ENCODE measurements around the gene ALK.

The ALK gene

GRCh38 chr2:29223257-29223656 is 698.1 kb downstream of the ALK start:
- H3K4me1 ChIP-seq (ENCODE audit: control insufficient read depth in 1 of 2, insufficient read depth in 2 of 2, low read length in 2 of 2), result peaks cover 0 to 6% of the 10 kb centered on the region in 2 donors
- no peak overlapping the region for H3K4me3 ChIP-seq (ENCODE audit: low read depth in 1 of 2, low read length in 2 of 2)
- H3K27me3 ChIP-seq (ENCODE audit: low read depth, low read length), result no peaks in the 10 kb centered on the region
- H3K9me3 ChIP-seq (ENCODE audit: control insufficient read depth in 1 of 2, low read length in 2 of 2), result no peaks in the 10 kb centered on the region
- no peak overlapping the region for H3K27ac ChIP-seq (ENCODE audit: low read length)
- no peaks in the 10 kb centered on the region for H3K36me3 ChIP-seq (ENCODE audit: control insufficient read depth in 1 of 2, insufficient read depth in 2 of 2, low read length in 2 of 2)

- Histone ChIP-seq H3K9me3 (ENCODE audit: control insufficient read depth in 1 of 2, low read length in 2 of 2) (no peaks in the 10 kb centered on the region), H3K27me3 (ENCODE audit: low read depth, low read length) (no peaks in the 10 kb centered on the region), H3K36me3 (ENCODE audit: control insufficient read depth in 1 of 2, insufficient read depth in 2 of 2, low read length in 2 of 2) (no peaks in the 10 kb centered on the region), H3K27ac (ENCODE audit: low read length) (no peak overlapping the region), H3K4me3 (ENCODE audit: low read depth in 1 of 2, low read length in 2 of 2) (no peak overlapping the region), H3K4me1 (ENCODE audit: control insufficient read depth in 1 of 2, insufficient read depth in 2 of 2, low read length in 2 of 2) (peaks cover 0 to 6% of the 10 kb centered on the region in 2 donors)
Measured at GRCh38 chr2:29222381-29223179, 698.8 kb downstream of the ALK start.

- no peaks in the 10 kb centered on the region for H3K36me3 ChIP-seq (ENCODE audit: control insufficient read depth in 1 of 2, insufficient read depth in 2 of 2, low read length in 2 of 2)
- H3K27me3 ChIP-seq (ENCODE audit: low read depth, low read length), result no peaks in the 10 kb centered on the region
- no peak overlapping the region for H3K4me3 ChIP-seq (ENCODE audit: low read depth in 1 of 2, low read length in 2 of 2)
- peaks cover 0 to 6% of the 10 kb centered on the region in 2 donors for H3K4me1 ChIP-seq (ENCODE audit: control insufficient read depth in 1 of 2, insufficient read depth in 2 of 2, low read length in 2 of 2)
- no peak overlapping the region for H3K27ac ChIP-seq (ENCODE audit: low read length)
- no peaks in the 10 kb centered on the region for H3K9me3 ChIP-seq (ENCODE audit: control insufficient read depth in 1 of 2, low read length in 2 of 2)
Measured at GRCh38 chr2:29220506-29221270, 700.7 kb downstream of the ALK start.

GRCh38 chr2:29219374-29219773 is 702.0 kb downstream of the ALK start:
- Histone ChIP-seq H3K27me3 (ENCODE audit: low read depth, low read length) (no peaks in the 10 kb centered on the region), H3K9me3 (ENCODE audit: control insufficient read depth in 1 of 2, low read length in 2 of 2) (no peaks in the 10 kb centered on the region), H3K36me3 (ENCODE audit: control insufficient read depth in 1 of 2, insufficient read depth in 2 of 2, low read length in 2 of 2) (no peaks in the 10 kb centered on the region), H3K4me3 (ENCODE audit: low read depth in 1 of 2, low read length in 2 of 2) (no peak overlapping the region), H3K27ac (ENCODE audit: low read length) (no peak overlapping the region), H3K4me1 (ENCODE audit: control insufficient read depth in 1 of 2, insufficient read depth in 2 of 2, low read length in 2 of 2) (peaks cover 0 to 6% of the 10 kb centered on the region in 2 donors)

- no peaks in the 10 kb centered on the region for H3K9me3 ChIP-seq (ENCODE audit: control insufficient read depth in 1 of 2, low read length in 2 of 2)
- H3K27me3 ChIP-seq (ENCODE audit: low read depth, low read length), result no peaks in the 10 kb centered on the region
- H3K4me1 ChIP-seq (ENCODE audit: control insufficient read depth in 1 of 2, insufficient read depth in 2 of 2, low read length in 2 of 2), result no peaks in the 10 kb centered on the region
- no peak overlapping the region for H3K27ac ChIP-seq (ENCODE audit: low read length)
- H3K4me3 ChIP-seq (ENCODE audit: low read depth in 1 of 2, low read length in 2 of 2), result no peak overlapping the region
- no peaks in the 10 kb centered on the region for H3K36me3 ChIP-seq (ENCODE audit: control insufficient read depth in 1 of 2, insufficient read depth in 2 of 2, low read length in 2 of 2)
Measured at GRCh38 chr2:29218550-29219125, 702.7 kb downstream of the ALK start.

- H3K36me3 ChIP-seq (ENCODE audit: control insufficient read depth in 1 of 2, insufficient read depth in 2 of 2, low read length in 2 of 2), result no peaks in the 10 kb centered on the region
Measured at GRCh38 chr2:29218071-29218470, 703.3 kb downstream of the ALK start.

GRCh38 chr2:29216609-29216909 is 704.8 kb downstream of the ALK start:
- no peaks in the 10 kb centered on the region for H3K9me3 ChIP-seq (ENCODE audit: control insufficient read depth in 1 of 2, low read length in 2 of 2)
- no peaks in the 10 kb centered on the region for H3K4me1 ChIP-seq (ENCODE audit: control insufficient read depth in 1 of 2, insufficient read depth in 2 of 2, low read length in 2 of 2)
- H3K27ac ChIP-seq (ENCODE audit: low read length), result no peak overlapping the region
- no peaks in the 10 kb centered on the region for H3K27me3 ChIP-seq (ENCODE audit: low read depth, low read length)
- H3K4me3 ChIP-seq (ENCODE audit: low read depth in 1 of 2, low read length in 2 of 2), result no peak overlapping the region
- no peaks in the 10 kb centered on the region for H3K36me3 ChIP-seq (ENCODE audit: control insufficient read depth in 1 of 2, insufficient read depth in 2 of 2, low read length in 2 of 2)

More at GRCh38 chr2:29218071-29218470, 703.3 kb downstream of the ALK start:
- H3K4me1 ChIP-seq (ENCODE audit: control insufficient read depth in 1 of 2, insufficient read depth in 2 of 2, low read length in 2 of 2), result no peaks in the 10 kb centered on the region
- no peak overlapping the region for H3K4me3 ChIP-seq (ENCODE audit: low read depth in 1 of 2, low read length in 2 of 2)
- H3K27me3 ChIP-seq (ENCODE audit: low read depth, low read length), result no peaks in the 10 kb centered on the region
- no peak overlapping the region for H3K27ac ChIP-seq (ENCODE audit: low read length)
- no peaks in the 10 kb centered on the region for H3K9me3 ChIP-seq (ENCODE audit: control insufficient read depth in 1 of 2, low read length in 2 of 2)

- Histone ChIP-seq H3K36me3 (ENCODE audit: control insufficient read depth in 1 of 2, insufficient read depth in 2 of 2, low read length in 2 of 2) (no peaks in the 10 kb centered on the region), H3K27ac (ENCODE audit: low read length) (no peak overlapping the region), H3K27me3 (ENCODE audit: low read depth, low read length) (no peaks in the 10 kb centered on the region), H3K9me3 (ENCODE audit: control insufficient read depth in 1 of 2, low read length in 2 of 2) (no peaks in the 10 kb centered on the region), H3K4me3 (ENCODE audit: low read depth in 1 of 2, low read length in 2 of 2) (no peak overlapping the region), H3K4me1 (ENCODE audit: control insufficient read depth in 1 of 2, insufficient read depth in 2 of 2, low read length in 2 of 2) (no peaks in the 10 kb centered on the region)
Measured at GRCh38 chr2:29215739-29216608, 705.4 kb downstream of the ALK start.

GRCh38 chr2:29215073-29215472 is 706.3 kb downstream of the ALK start:
- Histone ChIP-seq H3K27ac (ENCODE audit: low read length) (no peak overlapping the region), H3K4me3 (ENCODE audit: low read depth in 1 of 2, low read length in 2 of 2) (no peak overlapping the region), H3K4me1 (ENCODE audit: control insufficient read depth in 1 of 2, insufficient read depth in 2 of 2, low read length in 2 of 2) (no peaks in the 10 kb centered on the region), H3K36me3 (ENCODE audit: control insufficient read depth in 1 of 2, insufficient read depth in 2 of 2, low read length in 2 of 2) (no peaks in the 10 kb centered on the region), H3K9me3 (ENCODE audit: control insufficient read depth in 1 of 2, low read length in 2 of 2) (no peaks in the 10 kb centered on the region), H3K27me3 (ENCODE audit: low read depth, low read length) (no peaks in the 10 kb centered on the region)

- H3K9me3 ChIP-seq (ENCODE audit: control insufficient read depth in 1 of 2, low read length in 2 of 2), result no peaks in the 10 kb centered on the region
- no peaks in the 10 kb centered on the region for H3K36me3 ChIP-seq (ENCODE audit: control insufficient read depth in 1 of 2, insufficient read depth in 2 of 2, low read length in 2 of 2)
- H3K27me3 ChIP-seq (ENCODE audit: low read depth, low read length), result no peaks in the 10 kb centered on the region
- H3K4me1 ChIP-seq (ENCODE audit: control insufficient read depth in 1 of 2, insufficient read depth in 2 of 2, low read length in 2 of 2), result no peaks in the 10 kb centered on the region
- H3K27ac ChIP-seq (ENCODE audit: low read length), result no peak overlapping the region
- no peak overlapping the region for H3K4me3 ChIP-seq (ENCODE audit: low read depth in 1 of 2, low read length in 2 of 2)
Measured at GRCh38 chr2:29213888-29214291, 707.5 kb downstream of the ALK start.

- Histone ChIP-seq H3K9me3 (ENCODE audit: control insufficient read depth in 1 of 2, low read length in 2 of 2) (no peaks in the 10 kb centered on the region), H3K4me3 (ENCODE audit: low read depth in 1 of 2, low read length in 2 of 2) (no peak overlapping the region), H3K36me3 (ENCODE audit: control insufficient read depth in 1 of 2, insufficient read depth in 2 of 2, low read length in 2 of 2) (no peaks in the 10 kb centered on the region), H3K4me1 (ENCODE audit: control insufficient read depth in 1 of 2, insufficient read depth in 2 of 2, low read length in 2 of 2) (no peaks in the 10 kb centered on the region), H3K27me3 (ENCODE audit: low read depth, low read length) (no peaks in the 10 kb centered on the region), H3K27ac (ENCODE audit: low read length) (no peak overlapping the region)
Measured at GRCh38 chr2:29212009-29212408, 709.4 kb downstream of the ALK start.
